ENCODE results near the gene FAM169A.
"Not testable (repeated sequence)": the region's sequence is repeated elsewhere in the genome, so short reads cannot be mapped to it uniquely, and the experiment has no call there.

FAM169A gene, protein sequence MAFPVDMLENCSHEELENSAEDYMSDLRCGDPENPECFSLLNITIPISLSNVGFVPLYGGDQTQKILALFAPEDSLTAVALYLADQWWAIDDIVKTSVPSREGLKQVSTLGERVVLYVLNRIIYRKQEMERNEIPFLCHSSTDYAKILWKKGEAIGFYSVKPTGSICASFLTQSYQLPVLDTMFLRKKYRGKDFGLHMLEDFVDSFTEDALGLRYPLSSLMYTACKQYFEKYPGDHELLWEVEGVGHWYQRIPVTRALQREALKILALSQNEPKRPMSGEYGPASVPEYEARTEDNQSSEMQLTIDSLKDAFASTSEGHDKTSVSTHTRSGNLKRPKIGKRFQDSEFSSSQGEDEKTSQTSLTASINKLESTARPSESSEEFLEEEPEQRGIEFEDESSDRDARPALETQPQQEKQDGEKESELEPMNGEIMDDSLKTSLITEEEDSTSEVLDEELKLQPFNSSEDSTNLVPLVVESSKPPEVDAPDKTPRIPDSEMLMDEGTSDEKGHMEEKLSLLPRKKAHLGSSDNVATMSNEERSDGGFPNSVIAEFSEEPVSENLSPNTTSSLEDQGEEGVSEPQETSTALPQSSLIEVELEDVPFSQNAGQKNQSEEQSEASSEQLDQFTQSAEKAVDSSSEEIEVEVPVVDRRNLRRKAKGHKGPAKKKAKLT

DNA sequence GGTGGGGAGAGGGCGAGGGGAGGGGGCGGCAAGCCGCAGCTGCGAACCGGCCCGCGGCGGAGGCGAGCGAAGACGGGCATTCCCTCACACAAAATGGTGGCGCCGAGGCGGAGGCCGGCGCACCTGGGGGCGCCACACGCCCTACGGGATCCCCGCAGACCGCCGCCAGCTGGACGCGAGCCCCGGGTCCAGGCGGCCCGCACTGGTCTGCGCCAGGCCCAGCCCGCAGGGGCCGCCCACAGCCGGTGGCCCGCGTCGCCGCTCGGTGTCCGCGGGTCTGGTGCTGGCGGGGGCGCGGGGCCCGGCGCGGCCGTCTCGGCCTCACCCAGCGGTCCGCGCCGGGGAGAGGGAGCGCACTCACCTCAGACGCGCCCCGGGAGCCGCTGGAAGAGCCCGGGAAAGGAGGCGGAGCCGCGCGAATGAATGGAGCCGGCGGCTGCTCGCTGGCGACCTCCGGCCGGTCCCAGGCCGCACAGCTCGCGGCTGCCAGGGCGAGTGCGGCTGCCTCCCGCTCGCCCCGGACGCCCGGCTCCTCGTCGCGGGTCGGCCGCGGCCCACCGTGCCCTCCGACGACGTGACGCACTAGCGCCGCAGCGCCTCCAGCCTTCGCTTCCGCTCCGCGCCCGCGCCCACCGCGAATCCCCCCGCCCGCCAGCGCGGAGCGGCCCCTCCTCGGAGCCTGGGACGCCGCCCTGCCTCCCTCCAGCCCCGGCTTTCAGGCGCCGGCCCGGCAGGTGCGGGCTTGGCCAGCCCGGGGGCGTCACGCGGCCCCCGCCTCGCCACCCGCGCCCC is at the start of gene FAM169A:
Gene FAM169A, minus strand, starts transcription at position 584 of the 792 bp plus-strand sequence. CDS start 24,711 bp downstream, outside the sequence.
- DNase-seq (ENCODE audit: low read depth in 2 of 2): peak in 1 of 2 donors; percentile 27

DNA sequence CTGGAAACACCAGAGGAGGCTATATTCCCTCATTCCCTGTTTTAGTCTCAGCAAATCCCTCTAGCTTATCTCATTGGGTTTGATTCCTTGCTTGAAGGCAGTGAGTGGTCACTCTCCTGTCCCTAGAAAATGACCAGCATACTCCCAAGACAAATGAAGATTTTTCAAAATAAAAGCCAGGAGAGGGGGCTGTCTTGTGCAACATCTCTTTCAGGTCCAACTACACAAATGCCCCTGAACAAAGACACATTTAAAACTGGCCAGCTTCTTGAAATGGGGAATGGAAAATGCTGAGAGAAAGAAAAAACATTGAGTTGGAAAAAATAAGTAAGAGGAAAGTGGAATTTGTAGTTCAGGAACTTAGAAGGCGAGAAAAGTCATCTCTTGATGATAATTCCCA is 49.3 kb upstream of the FAM169A start:
- no peak for DNase-seq (ENCODE audit: low read depth in 2 of 2)

DNA sequence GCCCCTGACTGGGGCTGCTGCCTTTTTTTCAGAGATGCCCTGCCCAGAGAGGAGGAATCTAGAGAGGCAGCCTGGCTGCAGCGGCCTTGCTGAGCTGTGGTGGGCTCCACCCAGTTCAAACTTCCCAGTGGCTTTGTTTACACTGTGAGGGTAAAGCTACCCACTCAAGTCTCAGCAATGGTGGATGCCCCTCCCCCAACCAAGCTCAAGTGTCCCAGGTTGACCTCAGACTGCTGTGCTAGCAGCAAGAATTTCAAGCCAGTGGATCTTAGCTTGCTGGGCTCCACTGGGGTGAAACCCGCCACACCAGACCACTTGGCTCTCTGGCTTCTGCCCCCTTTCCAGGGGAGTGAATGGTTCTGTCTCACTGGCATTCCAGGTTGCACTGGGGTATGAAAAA is 45.2 kb upstream of the FAM169A start:
- DNase-seq (ENCODE audit: low read depth in 2 of 2): not testable (repeated sequence)

DNA sequence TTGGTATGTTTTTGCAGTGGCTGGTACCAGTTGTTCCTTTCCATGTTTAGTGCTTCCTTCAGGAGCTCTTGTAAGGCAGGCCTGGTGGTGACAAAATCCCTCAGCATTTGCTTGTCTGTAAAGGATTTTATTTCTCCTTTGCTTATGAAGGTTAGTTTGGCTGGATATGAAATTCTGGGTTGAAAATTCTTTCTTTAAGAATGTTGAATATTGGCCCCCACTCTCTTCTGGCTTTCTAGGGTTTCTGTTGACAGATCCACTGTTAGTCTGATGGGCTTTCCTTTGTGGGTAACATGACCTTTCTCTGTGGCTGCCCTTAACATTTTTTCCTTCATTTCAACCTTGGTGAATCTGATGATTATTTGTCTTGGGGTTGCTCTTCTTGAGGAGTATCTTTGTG is 43.7 kb upstream of the FAM169A start:
- DNase-seq (ENCODE audit: low read depth in 2 of 2): not testable (repeated sequence)

DNA sequence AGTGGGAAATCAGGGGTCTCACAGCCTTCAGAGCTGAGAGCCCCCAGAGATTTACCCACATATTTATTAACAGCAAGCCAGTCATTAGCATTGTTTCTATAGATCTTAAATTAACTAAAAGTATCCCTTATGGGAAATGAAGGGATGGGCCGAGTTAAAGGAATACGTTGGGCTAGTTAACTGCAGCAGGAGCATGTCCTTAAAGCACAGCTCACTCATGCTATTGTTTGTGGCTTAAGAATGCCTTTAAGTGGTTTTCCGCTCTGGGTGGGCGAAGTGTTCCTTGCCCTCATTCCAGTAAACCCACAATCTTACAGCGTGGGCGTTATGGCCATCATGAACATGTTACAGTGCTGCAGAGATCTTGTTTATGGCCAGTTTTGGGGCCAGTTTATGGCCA is 42.0 kb upstream of the FAM169A start:
- not testable (repeated sequence) for DNase-seq (ENCODE audit: low read depth in 2 of 2)

DNA sequence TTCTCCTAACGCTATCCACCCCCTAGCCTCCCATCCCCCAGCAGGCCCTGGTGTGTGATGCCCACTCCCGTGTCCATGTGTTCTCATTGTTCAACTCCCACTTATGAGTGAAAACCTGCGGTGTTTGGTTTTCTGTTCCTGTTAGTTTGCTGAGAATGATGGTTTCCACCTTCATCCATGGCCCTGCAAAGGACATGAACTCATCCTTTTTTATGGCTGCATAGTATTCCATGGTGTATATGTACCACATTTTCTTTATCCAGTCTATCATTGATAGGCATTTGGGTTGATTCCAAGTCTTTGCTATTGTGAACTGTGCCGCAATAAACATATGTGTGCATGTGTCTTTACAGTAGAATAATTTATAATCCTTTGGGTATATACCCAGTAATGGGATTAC is 38.5 kb upstream of the FAM169A start:
- not testable (repeated sequence) for DNase-seq (ENCODE audit: low read depth in 2 of 2)

DNA sequence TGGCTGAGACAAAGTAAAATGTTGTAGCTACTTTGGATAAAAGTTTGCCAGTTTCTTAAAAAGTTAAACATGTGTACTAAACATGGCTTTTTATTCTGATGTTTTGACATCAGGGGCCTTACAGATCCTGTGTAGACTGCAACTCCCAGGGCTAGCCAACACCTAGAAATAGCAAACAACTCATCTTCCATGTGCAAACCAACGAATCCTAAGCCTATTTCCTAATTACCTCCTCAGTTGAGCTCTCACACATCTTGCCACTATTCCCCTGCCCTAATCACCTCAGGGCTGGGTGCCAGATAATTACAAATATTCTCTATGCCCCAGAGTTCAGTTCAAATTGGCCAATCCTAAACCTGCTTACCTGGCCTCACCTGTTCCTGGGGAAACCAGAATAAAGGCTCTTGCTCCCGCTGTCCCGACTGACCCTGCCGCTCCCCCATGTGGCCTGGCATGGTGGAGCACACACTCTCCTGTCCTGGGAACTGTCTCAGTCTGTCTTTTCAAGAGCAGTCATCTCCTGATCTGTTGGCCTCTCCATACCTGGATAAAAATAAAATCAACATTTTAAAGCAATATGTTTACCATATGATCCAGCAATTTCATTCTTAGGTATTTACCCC is 37.1 kb upstream of the FAM169A start:
- no peak for DNase-seq (ENCODE audit: low read depth in 2 of 2)

DNA sequence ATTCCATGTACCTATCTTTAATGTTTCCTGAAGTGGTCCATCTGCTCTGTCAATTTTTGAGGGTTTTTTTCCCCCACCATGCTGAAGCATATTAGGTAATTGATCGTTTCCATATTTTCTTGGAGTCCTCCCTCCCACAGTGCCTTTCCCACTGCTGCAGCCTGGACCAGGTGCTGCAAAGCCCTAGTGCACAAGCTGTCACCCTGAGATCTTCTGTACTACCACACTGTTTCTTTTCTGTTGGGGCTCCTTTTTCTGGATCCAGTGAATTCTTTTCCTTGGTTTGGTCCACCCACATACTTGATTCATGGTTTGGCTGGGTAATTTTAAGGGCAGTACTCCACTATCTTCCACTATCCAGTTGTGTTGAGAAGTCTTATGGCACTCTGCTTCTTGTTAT is 30.9 kb upstream of the FAM169A start:
- no peak for DNase-seq (ENCODE audit: low read depth in 2 of 2)

DNA sequence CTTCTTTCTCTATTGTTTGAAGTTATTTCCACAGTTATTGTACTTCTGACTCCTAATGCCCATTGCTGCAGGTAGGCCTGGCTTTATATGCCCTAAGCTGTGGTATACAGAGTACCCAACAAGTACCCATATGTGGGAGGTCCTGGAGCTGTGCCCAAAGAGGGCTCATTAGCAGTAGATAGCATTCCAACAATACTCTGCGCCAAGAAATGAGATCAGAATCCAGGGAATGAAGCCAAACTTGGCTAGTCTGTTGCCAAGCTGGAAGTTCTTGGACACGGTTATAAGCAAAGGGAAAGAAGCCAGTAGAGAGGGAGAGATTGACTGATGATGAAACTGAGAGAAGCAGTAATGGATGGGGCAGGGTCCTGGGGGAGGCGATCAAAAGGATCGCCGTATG is 29.7 kb upstream of the FAM169A start:
- DNase-seq (ENCODE audit: low read depth in 2 of 2): no peak

DNA sequence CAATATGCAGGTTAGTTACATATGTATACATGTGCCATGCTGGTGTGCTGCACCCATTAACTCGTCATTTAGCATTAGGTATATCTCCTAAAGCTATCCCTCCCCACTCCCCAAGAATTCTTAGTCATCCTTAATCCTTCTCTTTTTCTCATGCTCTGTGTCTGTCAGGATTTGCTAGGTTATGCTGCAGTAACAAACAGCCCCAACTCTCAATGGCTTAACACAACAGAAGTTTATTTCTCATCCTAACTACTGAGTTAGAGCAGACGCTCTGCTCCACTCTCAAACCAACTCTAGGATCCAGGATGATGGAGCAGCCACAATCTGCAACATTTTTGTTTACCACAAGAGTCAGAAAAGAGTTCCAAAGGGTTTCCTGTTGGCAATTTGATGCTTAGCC is 28.2 kb upstream of the FAM169A start:
- DNase-seq (ENCODE audit: low read depth in 2 of 2): no peak

DNA sequence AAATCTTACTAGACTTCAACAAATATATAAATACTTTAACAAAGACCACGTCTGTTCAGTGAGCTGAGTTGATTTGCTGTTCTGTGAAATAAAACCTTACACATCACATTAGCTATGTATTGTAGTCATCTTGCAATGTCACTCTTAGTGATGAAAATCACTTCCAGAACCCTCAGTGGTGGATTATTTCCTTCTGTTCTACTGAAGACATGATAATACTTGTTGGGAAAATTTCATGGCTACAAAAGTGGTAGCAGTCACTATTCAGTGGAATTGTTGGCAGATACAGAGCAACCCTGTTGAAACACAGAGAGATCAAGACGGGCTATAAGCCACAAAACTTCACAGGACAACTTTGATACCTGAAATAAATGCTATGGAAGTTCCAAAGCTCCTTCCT is 26.7 kb upstream of the FAM169A start:
- DNase-seq (ENCODE audit: low read depth in 2 of 2): no peak

DNA sequence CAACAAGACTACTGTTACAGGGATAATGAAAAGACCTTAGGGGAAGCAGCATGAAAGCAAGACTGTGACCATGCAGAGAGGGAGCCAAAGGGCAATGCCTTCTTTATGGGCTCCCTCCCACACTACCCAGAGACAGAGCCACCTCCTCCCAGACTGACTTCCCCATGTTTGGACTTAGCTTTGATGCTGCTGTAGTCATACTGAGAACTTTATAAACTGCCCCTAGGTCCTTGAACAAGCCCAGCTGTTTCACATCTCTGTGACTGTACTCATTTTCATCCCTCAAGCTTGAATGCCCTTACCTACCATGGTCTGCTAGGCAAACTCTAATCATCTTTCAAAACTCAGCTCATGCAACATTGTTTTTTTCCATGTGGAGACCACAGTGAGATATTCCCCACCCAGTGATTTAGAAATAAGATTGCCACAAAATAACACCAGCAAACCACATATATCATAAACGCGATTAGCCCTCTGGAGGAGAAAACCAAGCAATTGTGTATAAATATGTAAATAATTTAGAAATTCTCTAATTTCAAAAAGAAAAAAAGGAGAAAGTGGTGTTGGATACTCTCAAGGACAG is 23.4 kb upstream of the FAM169A start:
- no peak for DNase-seq (ENCODE audit: low read depth in 2 of 2)

DNA sequence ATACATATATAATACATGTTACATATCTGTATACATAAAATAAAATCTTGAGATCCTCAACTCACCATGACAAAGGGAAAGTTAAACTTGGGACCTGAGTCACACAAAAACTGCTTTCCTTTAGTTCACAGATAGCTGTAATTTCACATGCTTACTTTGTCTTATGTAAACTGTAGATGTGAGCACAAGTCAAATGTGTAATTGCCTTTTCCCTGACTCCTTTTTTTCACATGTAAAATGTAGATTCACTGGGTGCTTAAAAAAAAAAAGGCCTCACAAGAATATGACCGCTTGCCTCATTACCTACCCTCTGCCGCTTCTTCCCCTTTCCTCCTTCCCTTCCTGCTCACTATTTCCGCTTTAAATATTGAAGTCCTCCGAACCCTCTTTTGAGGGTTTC is 21.9 kb upstream of the FAM169A start:
- DNase-seq (ENCODE audit: low read depth in 2 of 2): no peak

DNA sequence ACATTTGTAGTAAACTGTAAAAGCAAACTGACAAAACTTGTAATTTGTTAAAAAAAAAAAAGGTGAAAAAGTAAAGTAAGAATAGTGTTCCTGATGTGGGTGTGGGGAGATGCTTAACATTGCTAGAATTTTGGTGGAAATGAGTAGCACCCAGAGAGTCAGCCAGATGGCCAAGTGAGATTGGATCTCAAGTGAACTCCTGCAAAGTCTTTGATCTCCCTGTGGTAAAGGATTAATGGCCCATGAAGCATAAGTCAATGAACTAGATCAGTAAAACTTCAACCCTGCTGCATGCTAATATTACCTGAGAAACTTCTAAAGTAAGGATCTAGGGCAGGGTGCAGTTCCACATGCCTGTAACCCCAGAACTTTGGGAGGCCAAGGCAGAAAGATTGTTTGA is 19.0 kb upstream of the FAM169A start:
- DNase-seq (ENCODE audit: low read depth in 2 of 2): no peak

DNA sequence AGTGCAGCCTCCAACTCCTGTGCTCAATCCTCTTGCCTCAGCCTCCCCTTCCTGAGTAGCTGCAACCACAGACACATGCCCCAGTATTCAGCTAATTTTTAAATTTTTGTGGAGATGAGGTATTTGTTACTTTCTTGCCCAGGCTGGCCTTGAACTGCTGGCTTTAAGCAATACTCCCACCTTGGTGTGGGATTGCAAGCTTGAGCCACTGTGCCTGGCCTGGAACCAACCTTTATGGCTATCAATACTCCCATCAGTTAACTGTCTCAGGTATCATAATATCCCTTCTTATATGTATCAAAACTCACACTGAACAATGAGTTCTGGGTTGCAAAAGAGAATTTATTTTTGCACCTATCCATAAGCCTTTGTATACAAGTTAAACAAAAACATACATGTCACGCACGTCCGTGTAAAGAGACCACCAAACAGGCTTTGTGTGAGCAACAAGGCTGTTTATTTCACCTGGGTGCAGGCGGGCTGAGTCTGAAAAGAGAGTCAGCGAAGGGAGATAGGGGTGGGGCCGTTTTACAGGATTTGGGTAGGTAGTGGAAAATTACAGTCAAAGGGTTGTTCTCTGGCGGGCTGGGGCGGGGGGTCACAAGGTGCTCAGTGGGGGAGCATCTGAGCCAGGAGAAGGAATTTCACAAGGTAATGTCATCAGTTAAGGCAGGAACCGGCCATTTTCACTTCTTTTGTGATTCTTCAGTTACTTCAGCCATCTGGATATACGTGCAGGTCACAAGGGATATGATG is 16.4 kb upstream of the FAM169A start:
- DNase-seq (ENCODE audit: low read depth in 2 of 2): not testable (repeated sequence)

DNA sequence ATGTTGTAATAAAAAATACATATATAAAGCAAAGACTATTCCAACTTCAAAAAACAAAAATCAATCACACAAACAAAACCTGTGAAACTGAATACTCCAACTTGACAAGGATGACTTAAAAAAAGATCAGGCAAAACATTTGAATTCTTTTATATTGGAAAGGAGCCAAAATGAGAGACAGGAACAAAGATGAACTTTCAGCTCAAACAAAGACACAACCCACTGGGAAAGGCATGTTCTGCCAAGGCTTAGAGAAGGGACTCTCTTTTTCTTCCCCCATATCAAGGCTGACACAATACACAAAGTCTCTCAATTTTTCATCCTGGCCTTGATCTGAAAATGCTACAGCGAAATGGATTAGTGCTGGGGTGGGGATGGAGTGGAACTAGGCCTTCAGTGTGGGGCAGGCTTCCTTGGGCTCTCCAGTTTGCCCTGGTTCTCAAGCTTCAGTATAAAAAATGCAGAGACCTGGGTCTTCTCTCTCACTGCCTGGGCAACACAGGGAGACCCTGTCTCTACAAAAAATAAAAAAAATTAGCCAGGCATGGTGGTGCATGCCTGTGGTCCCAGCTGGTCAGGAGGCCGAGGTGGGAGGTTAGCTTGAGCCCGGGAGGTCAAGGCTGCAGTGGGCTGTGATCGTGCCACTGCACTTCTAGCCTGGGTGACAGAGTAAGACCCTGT is 11.6 kb upstream of the FAM169A start:
- no peak for DNase-seq (ENCODE audit: low read depth in 2 of 2)

DNA sequence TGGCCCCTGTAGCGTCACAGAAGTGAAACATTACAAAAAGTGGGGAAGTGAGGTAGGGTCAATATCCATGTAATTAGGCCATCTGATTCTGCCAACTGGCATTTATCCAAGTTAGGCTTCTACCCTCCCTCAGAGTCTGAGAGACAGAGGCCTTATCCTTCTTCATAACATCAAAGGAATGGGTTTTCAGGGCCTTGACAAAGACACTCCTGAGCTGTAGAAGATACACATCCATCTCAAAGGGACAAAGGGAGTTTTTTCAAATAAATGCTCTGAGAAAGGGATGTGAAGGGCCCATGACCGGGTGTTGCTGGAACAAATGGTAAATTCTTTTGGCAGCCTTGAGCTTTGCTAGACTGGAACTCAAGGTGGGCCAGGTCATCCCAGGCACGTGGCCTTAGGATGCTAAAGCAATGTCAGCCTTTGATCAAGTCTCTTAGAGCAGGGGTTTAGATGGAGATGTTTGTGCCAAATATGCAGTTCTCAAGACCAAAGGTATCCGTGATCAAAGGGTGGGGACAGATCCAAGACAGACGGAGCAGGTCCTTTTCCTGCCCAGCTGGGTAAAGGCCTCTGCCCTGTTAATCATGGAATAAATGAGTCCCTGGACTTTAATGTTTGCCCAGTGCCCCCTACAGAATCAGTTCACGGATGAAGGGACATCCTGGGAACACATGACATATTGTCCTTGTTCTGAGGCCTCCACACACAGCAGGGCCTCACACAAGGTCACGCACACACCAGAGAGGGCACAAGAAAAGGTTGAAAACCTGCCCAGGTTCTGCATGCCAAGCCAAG is 10.0 kb upstream of the FAM169A start:
- no peak for DNase-seq (ENCODE audit: low read depth in 2 of 2)

DNA sequence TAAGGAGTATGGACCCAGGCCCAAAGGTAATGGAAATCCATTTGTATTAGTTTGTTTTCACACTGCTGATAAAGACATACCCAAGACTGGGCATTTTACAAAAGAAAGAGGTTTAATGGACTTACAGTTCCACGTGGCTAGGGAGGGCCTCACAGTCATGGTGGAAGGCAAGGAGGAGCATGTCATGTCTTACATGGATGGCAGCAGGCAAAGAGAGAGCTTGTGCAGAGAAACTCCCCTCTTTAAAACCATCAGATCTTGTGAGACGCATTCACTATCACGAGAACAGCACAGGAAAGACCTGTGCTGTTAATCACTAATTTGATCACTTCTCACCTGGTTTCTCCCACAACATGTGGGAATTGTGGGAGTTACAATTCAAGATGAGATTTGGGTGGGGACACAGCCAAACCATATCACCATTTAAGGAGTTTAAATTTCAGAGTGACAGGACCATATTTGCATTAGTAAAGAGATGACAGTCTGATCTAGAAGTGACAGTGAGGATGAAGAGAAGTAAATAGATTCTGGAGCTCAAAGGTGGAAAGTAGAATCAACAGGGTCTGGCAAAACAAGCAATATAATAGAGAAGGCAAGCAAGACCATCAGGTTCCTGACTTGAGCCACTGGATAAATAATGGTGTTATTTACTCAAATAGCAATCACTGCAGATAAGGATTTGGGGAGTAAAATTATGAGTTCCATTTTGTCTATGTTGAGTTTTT is 7.5 kb upstream of the FAM169A start:
- DNase-seq (ENCODE audit: low read depth in 2 of 2): no peak

Measured in stimulated activated CD4-positive, alpha-beta T cell treated with anti-CD3 and anti-CD28 coated beads, Interleukin-1b, Interleukin-23, amount 100 ng/mL, for 1 hour (primary cell).